Stimulated activated CD8-positive, alpha-beta memory T cell treated with anti-CD3 and anti-CD28 coated beads, Interleukin-2, amount 100 ng/mL, for 1 hour (primary cell): Measurements from ENCODE around the gene CINP.
A peak's percentile ranks its signal among the peaks of the same experiment; 100 is the strongest.
"Not testable (repeated sequence)": the region's sequence is repeated elsewhere in the genome, so short reads cannot be mapped to it uniquely, and the experiment has no call there.

Source experiments
- DNase-seq, 2 donors: peaks; one replicate each; pipeline ENCODE4 v3.0.0-alpha.2; 2020; ENCODE audit warnings: low read depth in 2 of 2

CINP gene

DNA sequence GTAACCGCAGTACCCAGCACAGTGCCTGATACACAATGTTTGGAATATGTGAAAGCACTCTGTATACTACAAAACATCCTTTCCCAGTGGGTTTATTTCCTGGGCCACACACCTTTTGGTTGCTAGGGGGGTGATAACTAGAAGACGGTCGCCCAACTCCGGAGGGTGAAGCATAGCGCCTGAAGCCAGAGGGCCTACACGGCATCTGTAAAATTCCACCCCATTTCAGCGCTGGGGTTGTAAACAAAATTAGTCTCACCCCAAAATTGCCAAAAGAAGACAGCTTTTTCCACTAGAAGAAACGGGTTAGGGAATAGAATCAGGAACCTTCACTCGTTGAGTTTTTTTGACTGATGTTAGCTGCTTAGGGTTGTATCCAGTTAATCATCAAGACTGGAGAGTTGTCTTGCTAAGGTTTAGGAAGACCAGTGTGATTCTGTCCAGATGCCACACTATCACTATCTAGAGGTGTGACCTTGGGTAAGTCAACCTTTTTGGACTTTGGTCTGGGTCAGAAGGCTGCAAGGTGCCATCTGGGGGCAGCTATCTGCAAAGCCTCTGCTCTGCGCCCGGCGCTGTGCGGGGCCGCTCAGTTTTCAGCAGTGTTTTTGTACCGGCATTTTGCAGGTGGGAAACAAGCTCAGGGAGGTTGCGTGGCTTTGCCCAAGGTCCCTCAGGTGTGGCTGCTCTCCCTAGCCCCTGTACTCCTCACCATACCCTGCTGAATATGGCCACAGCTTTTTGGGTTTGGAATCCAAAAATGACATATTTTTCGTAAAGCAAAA, 41.8 kb downstream of the CINP start:
- DNase-seq, result no peak

DNA sequence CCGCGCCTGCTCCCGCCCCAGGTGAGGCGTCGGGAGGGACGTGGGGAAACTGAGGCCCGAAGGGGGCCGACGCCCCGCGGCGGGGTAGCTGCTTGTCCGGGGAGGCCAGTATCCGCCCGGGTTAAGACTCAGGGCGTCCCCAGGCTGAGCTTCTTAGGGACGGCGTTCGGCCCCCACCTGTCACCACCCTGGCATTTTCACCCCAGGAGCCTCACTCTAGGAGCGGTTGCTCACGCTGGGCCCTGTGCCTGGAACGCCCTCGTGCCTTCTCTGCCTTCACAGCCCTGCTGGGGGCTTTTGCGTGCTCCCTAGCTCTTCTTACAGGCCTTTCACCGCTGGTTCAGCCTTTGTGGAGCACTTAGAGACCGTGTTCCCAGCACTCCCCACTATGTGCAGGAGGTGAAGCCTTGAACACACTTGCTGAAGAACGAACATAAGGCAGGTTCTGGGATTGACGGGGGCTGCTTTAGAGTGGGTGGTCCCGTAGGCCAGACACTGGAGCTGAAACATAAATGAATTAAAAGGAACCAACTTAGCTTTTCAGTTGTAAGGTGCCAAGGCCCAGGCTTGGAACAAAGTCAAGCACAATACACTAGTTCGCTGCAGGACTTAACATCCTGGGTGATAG, 42.5 kb downstream of the CINP start:
- peak in 1 of 2 donors; percentile 12 for DNase-seq

DNA sequence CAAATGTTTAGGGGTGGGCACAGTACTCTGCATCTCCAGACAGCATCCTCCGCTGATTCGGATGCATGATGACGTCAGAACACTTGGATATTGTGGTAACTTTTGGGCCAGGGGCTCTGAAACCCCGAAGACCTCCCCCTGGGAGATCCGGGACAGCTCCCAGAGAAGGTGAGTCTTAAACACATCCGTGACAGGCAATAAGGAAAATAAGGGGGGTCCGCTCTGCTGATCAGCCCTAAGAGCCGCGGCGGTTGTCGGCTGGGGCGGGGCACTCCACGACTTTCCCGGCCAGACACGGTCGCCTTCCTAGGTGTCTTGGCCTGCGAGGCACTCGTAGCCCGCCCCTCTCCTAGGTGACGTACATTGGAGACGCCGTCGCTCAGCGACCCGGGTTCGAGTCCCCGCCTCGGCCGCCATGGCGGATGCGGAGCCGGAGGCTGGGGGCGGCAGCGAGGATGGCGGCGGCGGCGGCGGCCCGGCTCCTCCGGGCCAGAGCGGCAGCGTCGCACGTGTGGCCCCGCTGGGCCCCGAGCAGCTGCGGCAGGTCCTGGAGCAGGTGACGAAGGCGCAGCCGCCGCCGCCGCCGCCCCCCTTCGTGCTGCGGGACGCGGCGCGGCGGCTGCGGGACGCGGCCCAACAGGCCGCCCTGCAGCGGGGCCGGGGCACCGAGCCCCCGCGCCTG, 43.2 kb downstream of the CINP start, which contains the start of gene ZNF839:
Gene ZNF839 (plus strand): TSS at position 396 of the 682 bp plus-strand sequence. CDS start 20 bp downstream, at position 416.
- peak; percentile 88 to 89 for DNase-seq

DNA sequence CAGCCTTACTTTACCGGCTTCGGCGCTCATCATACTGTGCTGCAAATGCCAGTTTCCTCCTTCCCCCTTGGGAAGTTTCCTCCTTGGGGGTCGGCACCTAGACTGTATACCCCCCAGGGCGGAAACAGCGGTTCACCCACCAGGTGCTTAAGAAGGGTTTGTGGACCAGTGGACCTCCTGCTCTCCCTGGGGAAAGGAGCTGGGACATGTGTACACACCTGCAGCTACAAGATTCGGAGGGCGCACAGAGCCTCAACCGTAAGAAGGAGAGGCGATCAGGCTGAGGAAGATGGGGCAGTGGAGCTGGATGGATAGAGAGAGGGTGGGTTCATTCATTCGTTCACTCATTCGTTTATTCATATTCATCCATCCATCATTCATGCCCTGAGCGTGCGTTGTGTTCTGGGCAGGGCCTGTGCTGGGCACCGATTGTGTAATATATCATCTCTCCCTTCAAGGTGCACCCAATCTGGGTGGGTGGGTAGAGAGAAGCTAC, 43.9 kb downstream of the CINP start:
- DNase-seq, result no peak

DNA sequence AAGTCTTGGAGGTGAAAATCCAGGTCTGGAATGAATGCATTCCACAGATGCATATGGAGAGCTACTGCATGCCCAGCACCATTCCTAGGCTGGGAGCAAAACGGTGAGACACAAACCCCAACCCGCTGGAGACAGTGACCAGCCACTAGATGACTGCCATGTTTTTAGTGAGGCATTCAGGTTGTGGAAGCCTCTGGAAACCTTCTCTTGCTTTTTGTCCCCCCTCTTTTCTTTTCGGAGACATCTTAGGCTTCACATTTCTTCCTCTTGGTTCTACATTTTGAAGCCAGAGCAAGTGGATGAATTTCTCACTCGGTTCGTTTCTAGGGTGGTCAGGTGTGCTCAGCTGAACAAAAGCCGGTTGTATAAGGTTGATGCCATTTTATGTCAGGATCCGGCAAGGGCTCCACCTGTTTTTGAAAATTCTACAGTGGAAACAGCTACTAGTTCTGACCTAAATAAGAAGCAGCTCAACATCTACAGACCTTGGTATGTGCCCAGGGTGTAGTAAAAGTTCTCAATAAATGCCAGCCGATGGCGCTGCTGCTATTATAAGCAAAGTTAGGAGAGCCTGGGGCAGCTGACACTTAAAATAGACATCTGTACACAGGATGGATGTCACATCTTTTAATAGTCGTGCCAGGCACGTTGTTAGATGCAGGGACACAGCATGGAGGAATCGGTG, 45.0 kb downstream of the CINP start:
- no peak for DNase-seq

DNA sequence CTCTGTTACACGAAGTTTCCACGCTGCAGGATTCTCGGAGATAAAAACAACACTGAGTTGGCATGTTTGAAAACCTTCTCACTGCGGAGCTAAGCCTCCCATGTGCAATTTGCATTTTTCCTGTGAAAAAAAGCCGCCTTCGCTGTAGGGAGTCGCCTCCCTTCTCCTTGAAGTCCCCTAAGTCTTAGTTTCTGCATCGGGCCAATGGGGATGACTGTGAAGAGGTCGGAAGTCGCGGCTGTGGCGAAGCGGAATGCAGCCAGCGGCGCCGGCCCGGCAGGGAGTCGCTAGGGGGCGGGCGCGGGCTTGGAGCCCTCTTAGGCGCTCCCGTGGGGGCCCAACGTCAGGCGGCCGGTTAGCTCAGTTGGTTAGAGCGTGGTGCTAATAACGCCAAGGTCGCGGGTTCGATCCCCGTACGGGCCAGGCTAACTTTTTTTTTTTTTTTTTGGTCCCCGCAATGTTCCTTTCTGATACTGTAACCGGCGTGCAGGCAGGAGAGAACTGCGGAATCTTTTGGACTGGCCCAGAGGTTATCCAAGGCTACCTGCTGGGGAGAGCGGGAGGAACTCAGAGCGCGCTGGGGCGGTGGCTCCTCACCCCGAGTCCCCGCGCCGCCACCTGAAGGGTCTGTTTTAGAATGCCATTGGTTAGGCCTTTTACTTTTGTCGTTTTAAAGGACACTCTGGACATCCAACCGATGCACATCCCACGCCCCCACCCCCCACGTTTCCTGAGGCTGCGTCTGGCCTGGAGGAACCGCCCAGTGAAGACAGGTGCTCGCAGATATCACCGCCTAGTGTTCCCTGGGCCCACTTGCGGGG, 45.7 kb downstream of the CINP start:
- DNase-seq, result peak; percentile 92 to 98

DNA sequence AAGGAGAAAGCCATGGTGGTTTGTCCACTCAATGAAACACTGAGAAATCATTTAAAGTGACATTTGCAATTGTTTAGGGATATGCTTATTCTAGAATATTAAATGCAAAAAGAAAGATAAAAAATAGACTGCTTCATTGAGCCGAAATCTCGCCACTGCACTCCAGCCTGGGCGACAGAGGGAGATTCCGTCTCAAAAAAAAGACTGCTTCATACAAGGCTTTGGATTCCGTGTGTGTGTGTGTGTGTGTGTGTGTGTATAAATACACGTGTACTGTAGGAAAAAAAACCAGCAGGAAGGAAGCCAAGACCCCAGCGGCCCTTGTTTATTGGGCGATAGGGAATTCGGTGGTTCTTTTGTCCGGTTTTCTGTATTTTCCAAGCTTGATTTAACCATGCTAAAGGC, 46.4 kb downstream of the CINP start:
- DNase-seq, result no peak

DNA sequence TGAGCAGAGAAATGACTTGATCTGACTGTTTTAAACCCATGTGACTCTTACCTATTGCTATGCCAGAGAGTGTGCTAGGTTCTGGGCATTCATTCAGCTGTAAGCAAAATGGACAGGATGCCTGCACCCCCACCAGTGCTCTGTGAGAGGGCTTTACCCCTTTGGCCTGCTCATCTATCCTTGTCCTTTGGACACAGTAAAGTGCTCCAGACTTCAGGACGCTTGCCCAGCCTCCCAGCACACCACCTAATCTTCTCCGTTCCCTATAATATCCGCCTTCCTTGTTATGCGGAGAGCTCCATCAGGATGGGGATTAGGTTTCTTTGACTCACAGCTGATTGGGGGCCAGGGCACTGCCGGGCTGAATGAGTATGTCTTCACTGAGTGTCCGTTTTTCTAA, 47.6 kb downstream of the CINP start:
- no peak for DNase-seq

DNA sequence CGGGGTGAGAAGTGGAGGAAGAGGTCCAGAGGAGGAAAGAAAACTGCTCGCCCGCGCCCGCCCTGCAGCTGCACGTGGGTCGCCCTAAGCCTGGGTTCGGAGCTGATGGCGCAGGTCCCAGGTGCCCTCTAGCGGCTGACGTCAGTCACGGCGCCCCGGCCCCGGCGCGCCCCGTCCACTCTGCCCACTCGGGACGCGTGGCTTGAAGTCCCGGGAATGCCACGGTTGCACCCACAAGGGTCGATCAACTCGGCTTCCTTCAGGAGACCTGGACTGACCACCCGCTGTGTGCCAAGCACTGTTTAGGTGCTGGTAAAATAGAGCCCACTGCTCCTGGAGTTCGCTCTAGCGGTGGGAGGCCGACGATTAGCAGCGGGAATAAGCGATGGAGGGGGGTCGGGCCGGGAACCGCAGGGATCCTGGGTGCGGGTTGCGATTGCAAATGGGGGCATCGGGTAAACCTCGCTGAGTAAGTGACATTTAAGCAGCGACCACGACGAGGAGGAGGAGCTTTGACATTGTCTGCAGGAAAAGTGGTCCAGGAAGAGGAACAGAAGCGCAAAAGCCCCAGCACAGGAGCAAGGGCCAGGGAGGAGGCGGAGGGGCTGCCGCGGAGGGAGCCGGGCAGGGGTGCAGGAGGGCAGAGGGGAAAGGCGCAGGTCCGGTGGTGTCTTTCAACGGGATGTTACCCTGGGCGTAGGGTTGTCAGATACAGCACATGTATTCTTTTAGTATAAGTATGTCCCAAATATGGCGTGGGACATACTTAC, 48.3 kb downstream of the CINP start:
- DNase-seq, result peak; percentile 61 to 76

DNA sequence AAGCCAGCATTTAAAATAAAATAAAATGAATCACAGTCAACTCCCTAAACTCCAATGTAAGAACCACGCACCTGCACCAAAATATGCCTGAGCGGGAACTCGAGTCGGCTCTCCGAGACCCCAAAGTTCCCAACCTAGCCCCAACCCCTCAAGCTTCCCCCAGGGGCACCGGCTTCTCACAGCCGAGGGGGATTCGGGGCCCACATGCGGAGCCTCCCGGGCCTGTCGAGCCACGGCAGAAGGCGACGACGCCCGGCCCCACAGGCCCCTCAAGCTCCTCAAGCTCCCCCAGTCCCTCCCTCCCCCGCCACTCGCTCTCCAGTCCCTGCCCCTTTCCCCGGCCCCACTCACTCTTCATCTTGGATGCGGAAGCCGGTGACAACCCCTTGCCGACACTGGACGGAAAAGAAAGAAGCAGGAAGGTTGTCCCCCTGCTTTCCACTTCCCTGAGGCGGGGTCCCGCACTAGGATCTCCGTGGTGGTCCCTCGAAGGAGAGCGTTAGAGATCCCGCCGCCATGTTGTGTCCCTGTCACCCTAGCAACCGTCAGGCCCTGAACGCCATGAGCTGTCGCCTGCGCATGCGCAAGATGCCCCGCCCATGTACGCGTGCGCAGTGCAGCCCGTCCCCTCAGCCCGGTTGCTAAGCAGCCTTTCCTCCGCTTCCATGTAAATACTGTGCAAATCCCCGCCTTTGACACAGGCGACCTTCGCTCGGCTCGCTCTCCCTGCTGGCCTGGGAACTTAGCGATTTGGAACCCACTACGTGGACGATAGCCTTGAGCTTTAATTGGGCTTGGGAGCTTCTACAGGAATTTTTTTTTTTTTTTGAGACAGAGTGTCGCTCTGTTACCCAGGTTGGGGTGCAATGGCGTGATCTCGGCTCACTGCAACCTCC, 57.8 kb downstream of the CINP start, which contains the start of gene MOK:
Gene MOK (minus strand): TSS at position 554 of the 896 bp plus-strand sequence. CDS start 196 bp downstream, at position 358.
- peak; percentile 94 to 97 for DNase-seq

DNA sequence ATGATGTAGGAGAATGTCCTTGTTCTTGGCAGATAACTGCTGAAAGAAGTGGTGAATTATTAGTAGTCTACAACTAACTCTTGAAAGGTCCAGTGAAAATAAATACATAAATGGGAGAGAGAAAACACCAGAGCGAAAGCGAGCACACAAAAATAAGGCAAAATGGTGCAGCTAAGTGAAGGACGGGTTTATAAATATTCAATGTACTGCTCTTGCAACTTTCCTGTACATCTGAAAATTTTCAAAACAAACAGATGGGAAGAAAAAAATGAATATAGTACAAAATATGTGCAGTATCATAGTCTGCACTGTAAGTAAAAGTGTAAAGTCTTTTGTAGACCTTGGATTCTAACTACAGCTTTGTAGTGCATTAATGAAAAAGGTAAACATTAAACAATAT, 59.0 kb downstream of the CINP start:
- no peak for DNase-seq

DNA sequence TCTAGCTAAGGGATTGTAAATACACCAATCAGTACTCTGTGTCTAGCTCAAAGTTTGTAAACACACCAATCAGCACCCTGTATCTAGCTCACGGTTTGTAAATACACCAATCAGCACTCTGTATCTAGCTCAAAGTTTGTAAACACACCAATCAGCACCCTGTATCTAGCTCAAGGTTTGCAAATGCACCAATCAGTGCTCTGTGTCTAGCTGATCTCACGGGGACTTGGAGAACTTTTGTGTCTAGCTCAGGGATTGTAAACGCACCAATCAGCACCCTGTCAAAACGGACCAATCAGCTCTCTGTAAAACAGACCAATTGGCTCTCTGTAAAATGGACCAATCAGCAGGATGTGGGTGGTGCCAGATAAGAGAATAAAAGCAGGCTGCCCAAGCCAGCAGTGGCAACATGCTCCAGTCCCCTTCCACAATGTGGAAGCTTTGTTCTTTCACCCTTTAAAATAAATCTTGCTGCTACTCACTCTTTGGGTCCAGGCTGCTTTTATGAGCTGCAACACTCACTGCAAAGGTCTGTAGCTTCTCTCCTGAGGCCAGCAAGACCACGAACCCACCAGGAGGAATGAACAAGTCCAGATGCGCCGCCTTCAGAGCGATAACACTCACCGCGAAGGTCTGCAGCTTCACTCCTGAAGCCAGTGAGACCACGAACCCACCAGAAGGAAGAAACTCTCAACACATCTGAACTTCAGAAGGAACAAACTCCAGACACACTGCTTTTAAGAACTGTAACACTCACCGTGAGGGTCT, 64.2 kb downstream of the CINP start:
- DNase-seq, result not testable (repeated sequence)
